ENCODE data around the gene B4GALT3.

Gene B4GALT3

GRCh38 chr1:161222175-161223019, 45.1 kb upstream of the B4GALT3 start:
- Histone ChIP-seq H3K27ac (replicated peaks) (no peak overlapping the region), H3K27me3 (ENCODE audit: insufficient read depth, poor library complexity, severe bottlenecking) (no peaks in the 10 kb centered on the region), H3K4me3 (replicated peaks; ENCODE audit: insufficient read depth, low read length) (no peak overlapping the region)
- TF ChIP-seq GABPA (IDR thresholded peaks at IDR 0.05; ENCODE audit: low read depth) (no peak), SPI1 (IDR thresholded peaks at IDR 0.05; ENCODE audit: borderline replicate concordance, low read depth) (no peak), REST (IDR thresholded peaks at IDR 0.05; ENCODE audit: insufficient replicate concordance, low read depth) (no peak), CTCF (IDR thresholded peaks at IDR 0.05; ENCODE audit: insufficient read depth, low read length) (no peak), POLR2AphosphoS5 (IDR thresholded peaks at IDR 0.05; ENCODE audit: low read depth) (no peak)
- no peak for DNase-seq (ENCODE audit: low read depth in 1 of 2, low spot score in 1 of 2)

- TF ChIP-seq SPI1 (IDR thresholded peaks at IDR 0.05; ENCODE audit: borderline replicate concordance, low read depth) (no peak), CTCF (IDR thresholded peaks at IDR 0.05; ENCODE audit: insufficient read depth, low read length) (no peak), REST (IDR thresholded peaks at IDR 0.05; ENCODE audit: insufficient replicate concordance, low read depth) (no peak), POLR2AphosphoS5 (IDR thresholded peaks at IDR 0.05; ENCODE audit: low read depth) (no peak), GABPA (IDR thresholded peaks at IDR 0.05; ENCODE audit: low read depth) (no peak)
Measured at GRCh38 chr1:161220002-161220401, 42.7 kb upstream of the B4GALT3 start.

GRCh38 chr1:161219078-161219892, 42.0 kb upstream of the B4GALT3 start:
- no peak overlapping the region for H3K4me3 ChIP-seq (replicated peaks; ENCODE audit: insufficient read depth, low read length)
- no peaks in the 10 kb centered on the region for H3K27me3 ChIP-seq (ENCODE audit: insufficient read depth, poor library complexity, severe bottlenecking)
- TF ChIP-seq CTCF (IDR thresholded peaks at IDR 0.05; ENCODE audit: insufficient read depth, low read length) (no peak), SPI1 (IDR thresholded peaks at IDR 0.05; ENCODE audit: borderline replicate concordance, low read depth) (no peak), GABPA (IDR thresholded peaks at IDR 0.05; ENCODE audit: low read depth) (no peak)
- no peak for DNase-seq (ENCODE audit: low read depth in 1 of 2, low spot score in 1 of 2)
- H3K27ac ChIP-seq (replicated peaks), result no peak overlapping the region

More at GRCh38 chr1:161220002-161220401, 42.7 kb upstream of the B4GALT3 start:
- Histone ChIP-seq H3K27me3 (ENCODE audit: insufficient read depth, poor library complexity, severe bottlenecking) (no peaks in the 10 kb centered on the region), H3K27ac (replicated peaks) (no peak overlapping the region), H3K4me3 (replicated peaks; ENCODE audit: insufficient read depth, low read length) (no peak overlapping the region)
- no peak for DNase-seq (ENCODE audit: low read depth in 1 of 2, low spot score in 1 of 2)

All from HL-60 (cell line).